SKM-1 (cell line): ENCODE data around the gene GRM4.

ENCODE experiments used
- DNase-seq: peaks from one replicate; lab custom pipeline; 2025; ENCODE audit not compliant: unreplicated experiment; lab: John Stamatoyannopoulos, UW

The GRM4 gene

GRCh38 chr6:34086558-34086957, 59.3 kb downstream of the GRM4 start:
- no peak for DNase-seq

- no peak for DNase-seq
Observed at GRCh38 chr6:34085453-34086170, 60.3 kb downstream of the GRM4 start.

- DNase-seq, result no peak
Observed at GRCh38 chr6:34084591-34085290, 61.1 kb downstream of the GRM4 start.

- DNase-seq, result no peak
Observed at GRCh38 chr6:34082864-34083626, 62.8 kb downstream of the GRM4 start.

GRCh38 chr6:34082348-34082747, 63.5 kb downstream of the GRM4 start:
- DNase-seq, result no peak

- no peak for DNase-seq
Observed at GRCh38 chr6:34080357-34080756, 65.5 kb downstream of the GRM4 start.

GRCh38 chr6:34079899-34080298, 66.0 kb downstream of the GRM4 start:
- no peak for DNase-seq

- no peak for DNase-seq
Observed at GRCh38 chr6:34075906-34076305, 70.0 kb downstream of the GRM4 start.

GRCh38 chr6:34074064-34074742, 71.7 kb downstream of the GRM4 start:
- no peak for DNase-seq

GRCh38 chr6:34073540-34073939, 72.3 kb downstream of the GRM4 start:
- DNase-seq, result no peak

- DNase-seq, result no peak
Observed at GRCh38 chr6:34072727-34073126, 73.2 kb downstream of the GRM4 start.

GRCh38 chr6:34071884-34072379, 74.0 kb downstream of the GRM4 start:
- DNase-seq, result no peak

GRCh38 chr6:34071136-34071883, 74.6 kb downstream of the GRM4 start:
- DNase-seq, result no peak

GRCh38 chr6:34070315-34071135, 75.4 kb downstream of the GRM4 start:
- no peak for DNase-seq

- DNase-seq, result no peak
Observed at GRCh38 chr6:34068462-34069044, 77.3 kb downstream of the GRM4 start.

- no peak for DNase-seq
Observed at GRCh38 chr6:34067814-34068213, 78.1 kb downstream of the GRM4 start.

- no peak for DNase-seq
Observed at GRCh38 chr6:34066772-34067770, 78.8 kb downstream of the GRM4 start.

- no peak for DNase-seq
Observed at GRCh38 chr6:34066218-34066571, 79.7 kb downstream of the GRM4 start.
